HG02970 (cell line): ENCODE measurements around the gene CREBBP.

Source experiments
- ATAC-seq: cut with Tn5 transposase; IDR thresholded peaks from one replicate; pipeline ENCODE4 v1.9.1; 2021; ENCODE audit warnings: mild to moderate bottlenecking, moderate library complexity, moderate number of reproducible peaks; ENCODE audit not compliant: unreplicated experiment, low FRiP score

Gene CREBBP

DNA sequence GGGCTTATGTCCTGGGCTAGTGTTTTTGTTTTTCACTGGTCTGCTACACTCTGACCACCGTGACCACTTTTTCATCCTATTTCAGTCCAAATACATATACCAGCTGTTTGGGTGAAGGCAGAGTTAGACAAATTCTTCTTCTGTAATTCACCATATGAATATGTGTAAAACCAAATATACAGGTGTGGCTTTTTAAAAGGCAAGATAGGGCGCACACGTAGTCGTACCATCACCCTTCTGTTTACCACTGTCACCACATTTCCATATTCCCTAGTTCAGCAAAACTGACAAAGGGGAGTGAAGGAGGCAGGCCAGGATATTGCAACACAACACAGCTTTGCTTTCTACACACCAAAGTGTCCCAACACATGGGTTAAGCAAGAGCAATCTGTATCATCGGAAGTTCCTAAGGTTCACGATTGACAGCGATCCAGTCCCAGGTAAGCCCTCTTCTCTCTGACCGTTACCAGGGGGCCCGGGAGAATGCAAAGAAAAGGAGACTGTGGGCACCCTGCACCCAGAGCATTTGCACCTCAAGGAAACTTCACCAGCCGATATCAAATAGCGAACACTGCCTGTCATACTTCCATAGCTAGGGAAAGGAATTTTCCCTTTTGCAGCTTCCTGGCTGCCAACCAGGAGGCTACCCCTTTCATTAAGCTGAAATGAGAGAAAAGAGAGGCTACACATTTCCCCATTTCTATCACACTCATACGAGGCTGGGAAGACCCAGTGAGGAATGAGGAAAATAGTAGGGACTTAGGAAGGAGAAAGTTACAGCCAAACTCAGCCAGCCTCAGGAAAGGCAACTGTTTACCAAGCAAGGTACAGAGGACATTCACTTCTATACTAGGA lies 23.1 kb downstream of the CREBBP start:
- ATAC-seq, result no peak

DNA sequence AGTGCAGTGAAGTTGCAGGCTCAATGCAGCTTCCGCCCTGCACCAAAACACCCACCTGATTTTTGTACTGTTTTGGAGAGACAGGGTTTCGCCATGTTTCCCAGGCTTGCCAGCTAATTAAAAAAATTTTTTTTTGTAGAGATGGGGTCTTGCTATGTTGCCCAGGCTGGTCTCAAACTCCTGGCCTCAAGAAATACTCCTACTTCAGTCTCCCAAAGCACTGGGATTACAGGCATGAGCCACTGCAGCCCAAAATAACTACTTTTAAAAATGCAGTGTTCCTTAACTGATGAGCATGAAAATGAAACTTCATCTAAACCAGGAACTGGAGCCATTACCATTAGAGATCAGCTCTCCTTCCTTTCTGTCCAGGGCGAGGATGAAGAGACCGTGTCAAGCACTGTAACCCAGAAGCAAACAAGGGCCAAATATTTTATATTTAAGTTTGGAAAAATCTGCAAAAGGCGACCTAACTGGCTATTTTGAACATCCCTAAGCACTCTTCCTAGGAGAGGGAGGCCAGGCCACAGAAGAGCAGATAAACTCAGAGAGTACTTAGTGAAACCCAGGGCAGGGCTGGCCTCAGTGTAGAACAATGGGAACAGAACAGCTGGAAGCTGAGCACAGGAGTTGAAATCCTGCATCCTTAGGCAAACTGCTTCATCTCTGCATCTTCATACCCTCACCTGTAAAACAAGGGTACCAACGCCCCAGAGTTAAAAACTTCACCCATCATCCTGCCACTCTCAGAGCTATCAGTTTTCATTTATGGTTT lies 24.0 kb downstream of the CREBBP start:
- no peak for ATAC-seq

DNA sequence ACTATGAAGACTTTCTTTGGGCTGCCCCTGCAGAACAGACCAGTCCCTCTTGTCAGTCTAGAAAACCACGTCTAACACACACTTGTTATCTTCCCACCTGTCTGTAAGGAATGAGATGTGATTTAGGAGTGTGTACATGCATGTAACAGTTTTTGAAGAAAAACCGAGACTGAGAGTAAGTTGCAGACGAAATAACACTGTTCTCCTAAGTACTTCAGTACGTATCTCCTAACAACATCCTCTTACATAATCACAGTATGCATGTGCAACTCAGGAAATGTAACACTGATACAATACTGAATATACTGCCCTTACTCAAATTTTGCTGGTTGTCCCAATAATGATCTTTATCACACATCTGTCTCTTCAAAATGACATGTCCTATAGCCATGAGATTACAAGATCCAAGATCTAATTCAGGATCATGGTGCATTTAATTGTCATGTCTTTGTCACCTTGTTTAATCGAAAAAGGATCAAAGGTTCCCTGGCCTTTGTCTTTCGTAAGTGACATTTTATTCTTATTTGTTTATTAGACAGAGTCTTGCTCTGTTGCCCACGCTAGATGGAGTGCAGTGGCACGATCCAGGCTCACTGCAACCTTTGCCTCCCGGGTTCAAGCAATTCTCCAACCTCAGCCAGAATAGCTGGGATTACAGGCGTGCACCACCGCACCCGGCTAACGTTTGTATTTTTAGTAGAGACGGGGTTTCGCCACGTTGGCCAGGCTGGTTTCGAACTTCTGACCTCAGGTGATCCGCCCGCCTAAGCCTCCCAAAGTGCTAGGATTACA lies 25.6 kb downstream of the CREBBP start:
- ATAC-seq, result no peak

- no peak for ATAC-seq
Measured at GRCh38 chr16:3850544-3850899, 30.0 kb downstream of the CREBBP start.

DNA sequence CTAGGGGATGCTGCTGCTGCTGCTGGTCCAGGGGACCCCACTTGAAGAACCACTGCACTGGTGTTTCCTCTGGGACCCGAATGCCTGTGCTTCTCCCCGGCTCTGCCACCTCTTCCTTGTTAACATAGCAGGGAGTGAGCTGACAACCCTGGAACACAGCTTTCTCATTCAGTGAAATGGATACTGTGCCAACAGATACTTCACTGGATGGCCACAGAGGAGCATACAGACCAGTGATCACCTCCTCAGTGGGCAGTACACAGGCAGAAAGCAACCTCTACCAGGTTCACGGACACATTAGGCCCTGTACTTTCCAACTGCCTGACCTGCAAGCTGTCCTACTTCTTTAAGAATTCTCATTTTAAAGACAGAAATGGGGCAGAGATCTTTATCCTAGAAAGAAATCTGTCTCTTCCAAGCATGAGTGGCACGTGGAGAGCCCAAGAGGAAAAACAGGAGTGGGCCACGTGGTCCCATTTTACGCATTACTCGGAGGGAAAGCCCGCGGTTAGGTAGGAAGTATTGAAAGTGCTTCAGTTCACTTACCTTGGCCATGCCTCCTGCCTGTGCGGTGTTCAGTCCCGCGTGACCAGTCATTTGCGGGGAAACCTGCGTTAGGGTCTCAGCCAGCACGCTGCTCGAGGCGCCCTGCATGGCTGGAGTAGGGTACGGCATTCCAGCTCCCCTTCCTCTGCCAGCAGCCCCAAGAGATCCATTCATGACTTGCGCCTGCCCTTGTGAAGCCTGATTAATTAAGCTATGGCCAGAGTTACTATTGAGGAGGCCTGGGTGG lies 30.6 kb downstream of the CREBBP start:
- ATAC-seq, result no peak

DNA sequence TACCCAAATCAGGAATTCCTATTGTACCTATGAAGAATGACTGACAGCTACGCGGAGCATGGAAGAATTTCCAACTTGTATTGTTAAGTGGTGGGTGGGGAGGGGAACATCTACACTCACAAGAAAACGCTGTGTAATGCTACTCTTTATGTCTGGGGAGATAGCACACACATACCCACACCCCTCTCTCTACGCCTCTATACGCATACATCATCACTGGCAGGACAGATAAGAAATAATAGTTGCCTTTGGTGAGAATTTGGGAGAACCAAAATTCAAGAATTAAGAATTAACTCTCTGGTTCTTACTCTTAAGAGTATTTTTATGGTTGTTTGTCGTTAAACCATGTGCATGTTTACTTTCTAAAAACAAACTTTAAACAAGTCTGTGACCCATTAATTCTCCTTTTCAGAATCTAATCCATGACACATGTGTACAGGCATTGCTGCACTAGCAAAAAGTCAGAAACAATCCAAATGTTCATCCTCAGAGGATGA lies 33.9 kb downstream of the CREBBP start:
- ATAC-seq, result no peak

- ATAC-seq, result no peak
Measured at GRCh38 chr16:3846087-3846486, 34.4 kb downstream of the CREBBP start.

DNA sequence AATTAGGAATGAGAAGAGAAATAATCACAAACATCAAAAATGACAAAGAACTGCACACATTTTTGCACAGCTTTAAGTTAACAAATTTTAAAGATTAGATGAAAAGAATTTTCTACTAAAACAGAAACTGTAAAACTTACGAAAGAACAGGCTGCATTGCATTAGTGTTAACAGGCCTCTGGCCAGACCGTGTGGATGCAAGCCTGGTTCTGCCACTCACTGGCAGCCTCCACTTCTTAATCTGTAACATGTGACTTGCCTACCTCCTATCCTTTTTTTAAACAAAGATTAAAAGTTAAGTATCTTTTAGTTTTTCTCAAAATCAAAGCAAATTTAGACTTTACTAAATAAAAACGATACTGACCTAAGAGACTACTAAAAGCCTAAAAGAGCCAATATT lies 37.5 kb downstream of the CREBBP start:
- ATAC-seq, result no peak

- ATAC-seq, result no peak
Measured at GRCh38 chr16:3841729-3842508, 38.6 kb downstream of the CREBBP start.

DNA sequence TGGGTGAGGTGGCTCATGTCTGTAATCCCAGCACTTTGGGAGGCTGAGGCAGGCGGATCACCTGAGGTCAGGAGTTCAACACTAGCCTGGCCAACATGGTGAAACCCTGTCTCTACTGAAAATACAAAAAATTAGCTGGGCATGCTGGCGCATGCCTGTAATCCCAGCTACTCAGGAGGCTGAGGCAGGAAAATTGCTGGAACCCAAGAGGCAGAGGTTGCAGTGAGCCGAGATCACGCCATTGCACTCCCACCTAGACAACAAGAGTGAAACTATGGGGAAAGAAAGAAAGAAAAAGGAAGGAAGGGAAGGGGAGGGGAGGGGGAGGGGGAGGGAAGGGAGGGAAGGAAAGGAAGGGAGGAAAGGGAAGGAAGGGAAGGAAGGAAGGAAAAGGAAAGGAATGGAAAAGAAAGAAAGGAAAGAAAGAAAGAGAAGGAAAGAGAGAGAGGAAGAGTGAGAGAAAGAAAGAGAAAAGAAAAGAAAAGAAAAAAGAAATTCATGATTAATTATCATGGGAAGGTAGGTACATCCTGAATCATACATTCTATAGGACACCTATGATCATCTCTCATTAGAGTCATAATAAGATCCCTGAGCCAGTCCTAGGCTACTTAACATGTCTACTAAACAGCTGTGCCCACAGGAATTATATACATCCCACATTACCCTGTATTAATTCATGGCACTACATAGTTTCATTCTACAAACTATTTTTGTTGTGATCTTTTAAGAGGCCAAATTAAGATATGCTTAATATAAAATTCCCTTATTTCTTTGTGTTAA lies 40.9 kb downstream of the CREBBP start:
- no peak for ATAC-seq

- ATAC-seq, result no peak
Measured at GRCh38 chr16:3838600-3839401, 41.7 kb downstream of the CREBBP start.

DNA sequence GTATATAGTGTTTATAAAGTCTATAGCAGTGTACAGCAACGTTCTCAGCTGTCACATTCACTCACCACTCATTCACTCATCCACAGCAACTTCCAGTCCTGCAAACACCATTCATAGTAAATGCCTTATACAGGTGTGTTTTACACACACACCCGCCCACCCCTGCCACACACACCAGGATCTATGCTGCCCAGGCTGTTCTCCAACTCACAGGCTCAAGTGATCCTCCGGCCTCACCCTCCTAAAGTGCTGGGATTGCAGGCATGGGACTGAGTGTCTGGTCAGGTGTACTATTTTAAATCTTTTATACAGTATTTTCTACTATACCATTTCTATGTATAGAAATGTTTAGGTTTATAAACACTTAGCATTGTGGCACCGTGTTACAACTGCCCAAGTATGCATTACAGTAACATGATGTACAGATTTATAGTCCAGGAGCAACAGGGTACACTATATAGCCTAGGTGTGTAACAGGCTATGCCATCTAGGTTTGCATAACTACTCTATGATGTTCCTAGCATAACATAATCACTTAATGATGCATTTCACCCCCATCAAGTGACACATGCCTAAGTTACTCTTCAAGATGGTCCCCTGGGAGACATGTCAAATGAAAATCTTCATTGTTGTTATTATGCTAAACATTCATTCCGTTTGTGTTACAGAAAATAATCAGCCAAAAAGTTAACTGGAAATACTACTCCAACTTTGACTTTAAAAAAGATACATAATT lies 42.5 kb downstream of the CREBBP start:
- no peak for ATAC-seq

DNA sequence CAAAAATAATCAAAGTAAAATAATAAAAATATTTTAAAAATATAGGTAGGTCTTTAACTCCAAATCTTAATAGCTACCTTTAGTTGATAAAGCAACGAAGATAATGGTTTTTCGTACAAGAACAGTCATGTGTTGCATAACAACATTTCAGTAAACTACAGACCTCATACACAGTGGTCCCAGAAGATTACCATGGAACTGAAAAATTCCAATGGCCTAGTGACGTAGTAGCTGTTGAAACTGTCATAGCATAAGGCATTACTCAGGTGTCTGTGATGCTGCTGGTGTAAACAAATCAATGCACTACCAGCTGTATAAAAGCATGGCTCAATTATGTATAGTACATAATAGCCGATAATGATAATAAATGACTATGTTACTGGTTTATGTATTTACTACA lies 43.9 kb downstream of the CREBBP start:
- no peak for ATAC-seq

DNA sequence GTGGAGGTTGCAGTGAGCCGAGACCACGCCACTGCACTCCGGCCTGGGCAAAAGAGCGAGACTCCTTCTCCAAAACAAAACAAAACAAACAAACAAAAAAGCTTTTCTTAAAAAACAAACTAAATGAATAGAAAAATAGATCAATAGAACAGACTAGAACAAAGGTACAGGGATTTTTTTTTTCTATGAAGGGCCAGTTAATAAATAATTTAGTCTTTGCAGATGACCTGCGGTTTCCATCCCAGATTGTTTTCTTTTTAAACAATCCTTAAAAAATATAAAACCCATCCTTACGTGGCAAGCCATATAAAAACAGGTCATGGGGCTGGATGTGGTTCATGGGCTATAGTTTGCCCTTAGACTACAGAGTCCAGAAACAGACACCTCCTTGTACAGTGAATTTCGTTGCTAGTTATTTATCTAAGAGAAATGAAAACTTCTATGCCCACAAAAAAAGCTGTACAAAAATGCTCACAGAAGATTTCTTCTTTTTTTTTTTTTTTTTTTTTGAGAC lies 45.4 kb downstream of the CREBBP start:
- ATAC-seq, result no peak

GRCh38 chr16:3832668-3833067 lies 47.8 kb downstream of the CREBBP start:
- ATAC-seq, result no peak

- no peak for ATAC-seq
Measured at GRCh38 chr16:3830625-3831254, 49.8 kb downstream of the CREBBP start.
